ENCODE data around the gene TRIM67. TPM values are rescaled to one million over a fixed set of nuclear protein-coding genes. Genes with fewer than 3 reads are reported as not detected.
"Not testable (repeated sequence)": the region's sequence is repeated elsewhere in the genome, so short reads cannot be mapped to it uniquely, and the experiment has no call there.

TRIM67 gene
- total RNA-seq, 2 donors from 2014 or later, result not detected

- DNase-seq (ENCODE audit: low spot score), result no peak
- no peaks in the 10 kb centered on the region for H3K27me3 ChIP-seq (replicated peaks; ENCODE audit: insufficient read depth)
- TF ChIP-seq CTCF (IDR thresholded peaks at IDR 0.05), result no peak
- no peaks in the 10 kb centered on the region for H3K9me3 ChIP-seq
- no peaks in the 10 kb centered on the region for H3K36me3 ChIP-seq
- ATAC-seq (ENCODE audit: insufficient number of reproducible peaks, low FRiP score, low read depth), result no peak
- H3K27ac ChIP-seq, result no peak overlapping the region
- no peaks in the 10 kb centered on the region for H3K4me1 ChIP-seq (ENCODE audit: control insufficient read depth in 1 of 2, low read depth in 2 of 2)
- no peak overlapping the region for H3K4me3 ChIP-seq
Measured at GRCh38 chr1:231207437-231207836, 45.6 kb downstream of the TRIM67 start.

GRCh38 chr1:231208980-231209379, 47.1 kb downstream of the TRIM67 start:
- Histone ChIP-seq H3K4me3 (no peak overlapping the region), H3K27me3 (replicated peaks; ENCODE audit: insufficient read depth) (no peaks in the 10 kb centered on the region), H3K9me3 (no peaks in the 10 kb centered on the region), H3K36me3 (no peaks in the 10 kb centered on the region), H3K4me1 (ENCODE audit: control insufficient read depth in 1 of 2, low read depth in 2 of 2) (no peaks in the 10 kb centered on the region), H3K27ac (no peak overlapping the region)
- ATAC-seq (ENCODE audit: insufficient number of reproducible peaks, low FRiP score, low read depth) (no peak), DNase-seq (ENCODE audit: low spot score) (no peak)
- no peak for TF ChIP-seq CTCF (IDR thresholded peaks at IDR 0.05)

- no peak overlapping the region for H3K27ac ChIP-seq
- no peaks in the 10 kb centered on the region for H3K9me3 ChIP-seq
- no peaks in the 10 kb centered on the region for H3K27me3 ChIP-seq (replicated peaks; ENCODE audit: insufficient read depth)
- no peaks in the 10 kb centered on the region for H3K4me1 ChIP-seq (ENCODE audit: control insufficient read depth in 1 of 2, low read depth in 2 of 2)
- DNase-seq (ENCODE audit: low spot score), result no peak
- no peaks in the 10 kb centered on the region for H3K36me3 ChIP-seq
- no peak overlapping the region for H3K4me3 ChIP-seq
- TF ChIP-seq CTCF (IDR thresholded peaks at IDR 0.05), result no peak
- no peak for ATAC-seq (ENCODE audit: insufficient number of reproducible peaks, low FRiP score, low read depth)
Measured at GRCh38 chr1:231209531-231209930, 47.7 kb downstream of the TRIM67 start.

GRCh38 chr1:231210126-231210525, 48.3 kb downstream of the TRIM67 start:
- Histone ChIP-seq H3K4me3 (no peak overlapping the region), H3K36me3 (no peaks in the 10 kb centered on the region), H3K27ac (no peak overlapping the region), H3K9me3 (no peaks in the 10 kb centered on the region), H3K4me1 (ENCODE audit: control insufficient read depth in 1 of 2, low read depth in 2 of 2) (no peaks in the 10 kb centered on the region), H3K27me3 (replicated peaks; ENCODE audit: insufficient read depth) (no peaks in the 10 kb centered on the region)
- no peak for TF ChIP-seq CTCF (IDR thresholded peaks at IDR 0.05)
- DNase-seq (ENCODE audit: low spot score), result no peak
- no peak for ATAC-seq (ENCODE audit: insufficient number of reproducible peaks, low FRiP score, low read depth)

GRCh38 chr1:231211005-231211857, 49.4 kb downstream of the TRIM67 start:
- no peaks in the 10 kb centered on the region for H3K4me1 ChIP-seq (ENCODE audit: control insufficient read depth in 1 of 2, low read depth in 2 of 2)
- H3K9me3 ChIP-seq, result no peaks in the 10 kb centered on the region
- TF ChIP-seq CTCF (IDR thresholded peaks at IDR 0.05), result peak; percentile 91
- H3K4me3 ChIP-seq, result peak overlapping the region; percentile 72
- no peaks in the 10 kb centered on the region for H3K27me3 ChIP-seq (replicated peaks; ENCODE audit: insufficient read depth)
- DNase-seq (ENCODE audit: low spot score) (peak; percentile 8), ATAC-seq (ENCODE audit: insufficient number of reproducible peaks, low FRiP score, low read depth) (no peak)
- H3K27ac ChIP-seq, result no peak overlapping the region
- no peaks in the 10 kb centered on the region for H3K36me3 ChIP-seq

GRCh38 chr1:231212301-231212700, 50.4 kb downstream of the TRIM67 start:
- not testable (repeated sequence) for ATAC-seq (ENCODE audit: insufficient number of reproducible peaks, low FRiP score, low read depth); DNase-seq (ENCODE audit: low spot score); H3K4me3 ChIP-seq; H3K4me1 ChIP-seq (ENCODE audit: control insufficient read depth in 1 of 2, low read depth in 2 of 2); H3K9me3 ChIP-seq; H3K27ac ChIP-seq; H3K27me3 ChIP-seq (replicated peaks; ENCODE audit: insufficient read depth); H3K36me3 ChIP-seq
